Right lobe of liver (tissue), 6 donors: ENCODE results near the gene FAM237A. TPM values are rescaled to one million over a fixed set of nuclear protein-coding genes. Genes with fewer than 3 reads are reported as not detected.

Experiments
- ATAC-seq, 4 donors: fragments of 200-7000 bp; cut with Tn5 transposase; one replicate each; pipeline ENCODE4 v1.9.1; 2020; ENCODE audit warnings: mild to moderate bottlenecking in 4 of 4, moderate library complexity in 4 of 4
- DNase-seq, 3 donors: peaks; one replicate each; pipeline ENCODE4 v3.0.0-alpha.2; 2020
- H3K27ac ChIP-seq, 3 donors: fragments of 200-600 bp; one replicate each; pipeline ENCODE4 v1.8.0; 2022
- H3K27me3 ChIP-seq, 2 donors: fragments of 200-600 bp; one replicate each; pipeline ENCODE4 v1.8.0; 2022
- H3K36me3 ChIP-seq, 4 donors: fragments of 200-600 bp; sonication (generic) in 1 of 4; one replicate each; pipeline versions ENCODE4 v1.5.1 to v1.8.0; 2017 to 2022; ENCODE audit warnings: control low read depth in 1 of 4
- H3K4me1 ChIP-seq, 4 donors: fragments of 200-600 bp; sonication (generic) in 1 of 4; one replicate each; pipeline versions ENCODE4 v1.5.1 to v1.8.0; 2017 to 2022; ENCODE audit warnings: control low read depth in 1 of 4
- H3K4me3 ChIP-seq, 3 donors: fragments of 200-600 bp; one replicate each; pipeline ENCODE4 v1.8.0; 2022
- H3K9me3 ChIP-seq, 4 donors: fragments of 200-600 bp; sonication (generic) in 1 of 4; one replicate each; pipeline versions ENCODE4 v1.5.1 to v1.8.0; 2017 to 2022; ENCODE audit warnings: control low read depth in 1 of 4
- POLR2A ChIP-seq: fragments of 450-650 bp; IDR thresholded peaks from one replicate; pipeline ENCODE4 v1.6.1; 2017; ENCODE audit warnings: antibody characterized with exemption, mild to moderate bottlenecking
- WGBS: methylation state at CpG from one replicate; pipeline ENCODE4 v1.1.6; 2018; ENCODE audit warnings: low coverage, low lambda C conversion rate; ENCODE audit not compliant: insufficient coverage; ENCODE audit errors: missing lambda C conversion rate; 5-methylcytosine and 5-hydroxymethylcytosine counted together
- intact Hi-C, 2 donors: fragments of 100-400 bp; cut with DNase I; formaldehyde crosslinking; loops; one replicate each; pipeline versions ENCODE4 v1.11.2 to v1.14.1; 2022
- total RNA-seq, 6 experiments: library from RNA; depleted of rRNA in 2 of 6; stranded (reverse); fragments of >200 nt in 2 of 6; fragmentation: NEBNext Ultra II Directional in 3 of 6; extraction: Animal tissue kit (Norgen Biotek cat#: 25700) in 3 of 6; gene quantifications; one replicate each; pipeline versions ENCODE4 v1.1.0 to v1.2.4, GENCODE V29; 2016 to 2023
- TF ChIP-seq, protein P1 (sequence below), 4 donors: fragments of 200-600 bp in 3 of 4; fragments of 450-650 bp in 1 of 4; IDR thresholded peaks; one replicate each; pipeline versions ENCODE4 v1.5.1 to v1.8.0; 2016 to 2022; ENCODE audit warnings: antibody characterized with exemption in 4 of 4, mild to moderate bottlenecking in 2 of 4
- donor health status: DM: no; HTN: yes; CAD: no.
- donor health status: DM: no; HTN: no; CAD: no.
- donor health status: DM: no; HTN: no; CAD: no.
- donor health status: DM: no; HTN: yes; CAD: no.
- donor health status: DM: no; HTN: yes; CAD: no.

FAM237A gene
- total RNA-seq, 6 experiments from 2014 or later = not detected

DNA sequence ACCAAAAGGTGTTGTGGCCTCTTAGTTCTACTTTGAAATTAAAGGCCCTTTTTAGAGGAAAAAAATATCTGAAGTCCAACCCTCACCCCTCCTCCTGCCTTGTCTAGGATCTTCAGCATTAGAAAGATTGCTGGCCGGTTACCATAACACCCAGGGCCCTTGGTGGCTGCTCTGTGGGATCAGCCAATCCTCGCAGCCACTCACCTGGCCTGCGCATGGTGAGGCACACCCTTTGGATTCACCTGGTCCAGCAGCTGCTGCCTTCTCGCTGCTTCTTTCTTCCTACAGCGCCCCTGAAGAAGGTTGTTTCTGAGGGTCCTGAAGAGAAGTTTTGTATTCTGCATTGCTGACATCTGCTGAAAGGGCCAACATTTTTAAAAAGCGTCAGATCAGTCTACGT is 50.7 kb downstream of the FAM237A start:
- TF ChIP-seq POLR2A = no peak
- TF ChIP-seq, protein P1, sequence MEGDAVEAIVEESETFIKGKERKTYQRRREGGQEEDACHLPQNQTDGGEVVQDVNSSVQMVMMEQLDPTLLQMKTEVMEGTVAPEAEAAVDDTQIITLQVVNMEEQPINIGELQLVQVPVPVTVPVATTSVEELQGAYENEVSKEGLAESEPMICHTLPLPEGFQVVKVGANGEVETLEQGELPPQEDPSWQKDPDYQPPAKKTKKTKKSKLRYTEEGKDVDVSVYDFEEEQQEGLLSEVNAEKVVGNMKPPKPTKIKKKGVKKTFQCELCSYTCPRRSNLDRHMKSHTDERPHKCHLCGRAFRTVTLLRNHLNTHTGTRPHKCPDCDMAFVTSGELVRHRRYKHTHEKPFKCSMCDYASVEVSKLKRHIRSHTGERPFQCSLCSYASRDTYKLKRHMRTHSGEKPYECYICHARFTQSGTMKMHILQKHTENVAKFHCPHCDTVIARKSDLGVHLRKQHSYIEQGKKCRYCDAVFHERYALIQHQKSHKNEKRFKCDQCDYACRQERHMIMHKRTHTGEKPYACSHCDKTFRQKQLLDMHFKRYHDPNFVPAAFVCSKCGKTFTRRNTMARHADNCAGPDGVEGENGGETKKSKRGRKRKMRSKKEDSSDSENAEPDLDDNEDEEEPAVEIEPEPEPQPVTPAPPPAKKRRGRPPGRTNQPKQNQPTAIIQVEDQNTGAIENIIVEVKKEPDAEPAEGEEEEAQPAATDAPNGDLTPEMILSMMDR (IDR thresholded peaks at IDR 0.05) = no peak
- Histone ChIP-seq H3K4me3 (no peak overlapping the region), H3K36me3 (no peaks in the 10 kb centered on the region), H3K27ac (no peak overlapping the region), H3K4me1 (no peaks in the 10 kb centered on the region), H3K9me3 (no peaks in the 10 kb centered on the region), H3K27me3 (no peaks in the 10 kb centered on the region)
- WGBS = 44% methylated on average over 4 of the region's 7 CpGs
- DNase-seq (no peak), ATAC-seq (no peak)
- intact Hi-C loops = no loop called here

DNA sequence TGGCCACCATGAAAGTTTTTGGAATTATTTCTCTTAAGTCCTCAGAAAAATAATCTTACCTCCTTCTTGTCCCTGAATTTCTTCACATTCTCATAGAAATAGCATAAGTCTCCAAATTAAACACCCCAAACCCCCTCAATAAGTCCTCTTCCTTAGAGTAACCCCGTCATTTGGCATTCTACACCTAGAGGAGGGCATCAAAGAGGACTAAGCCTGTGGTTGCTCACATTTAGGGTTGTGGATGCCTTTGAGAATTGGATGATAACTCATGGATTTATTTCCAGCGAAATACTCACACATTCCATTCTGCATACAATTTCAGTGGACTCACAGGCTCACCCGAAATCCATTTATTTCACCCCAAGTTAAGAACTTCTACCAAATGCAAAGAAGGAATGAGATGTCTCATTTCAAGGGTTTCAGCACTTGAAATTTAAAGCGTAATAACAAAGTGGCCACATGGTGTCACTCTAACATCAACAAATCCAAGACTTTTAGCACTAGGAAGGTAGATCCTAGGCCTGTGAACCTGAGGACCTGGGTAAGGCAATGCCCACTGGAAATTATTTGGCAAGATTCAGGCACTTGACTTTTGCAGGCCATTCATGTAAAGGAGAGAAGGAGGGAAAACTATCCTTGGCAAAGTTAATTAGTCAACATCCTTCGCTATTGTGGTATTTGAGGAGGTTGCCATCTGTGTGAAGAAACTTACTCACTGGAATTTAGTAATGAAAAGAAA is 51.3 kb downstream of the FAM237A start:
- DNase-seq = no peak
- TF ChIP-seq, protein P1 (IDR thresholded peaks at IDR 0.05) = peak; percentile 55 to 72 (median 70)
- TF ChIP-seq POLR2A = no peak
- 28% methylated on average over 5 of the region's 5 CpGs for WGBS
- Histone ChIP-seq H3K4me3 (no peak overlapping the region), H3K9me3 (no peaks in the 10 kb centered on the region), H3K27me3 (no peaks in the 10 kb centered on the region), H3K27ac (no peak overlapping the region), H3K36me3 (no peaks in the 10 kb centered on the region), H3K4me1 (no peaks in the 10 kb centered on the region)
- intact Hi-C loops = no loop called here
- peak; percentile 80 to 88 (median 81) for ATAC-seq

DNA sequence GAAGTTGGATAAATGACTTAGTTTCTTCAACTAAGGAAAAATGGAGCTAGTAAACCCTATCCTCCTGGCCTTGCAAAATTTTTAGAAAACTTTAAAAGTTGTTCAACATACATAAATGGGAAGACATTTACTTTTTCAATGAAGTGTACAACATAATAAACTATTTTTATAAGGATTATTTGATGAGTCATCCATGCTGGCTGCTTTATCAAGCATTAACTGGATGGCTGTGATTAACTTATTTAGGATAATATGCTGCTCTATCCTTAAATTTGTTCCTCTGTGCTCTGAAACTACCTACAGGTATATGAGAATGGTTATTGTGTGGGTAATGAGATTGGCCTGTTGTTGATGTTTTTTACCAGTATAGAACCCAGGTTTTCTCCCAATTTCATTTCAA is 54.6 kb downstream of the FAM237A start:
- intact Hi-C loops = no loop called here
- DNase-seq = no peak
- no peak overlapping the region for H3K27ac ChIP-seq

DNA sequence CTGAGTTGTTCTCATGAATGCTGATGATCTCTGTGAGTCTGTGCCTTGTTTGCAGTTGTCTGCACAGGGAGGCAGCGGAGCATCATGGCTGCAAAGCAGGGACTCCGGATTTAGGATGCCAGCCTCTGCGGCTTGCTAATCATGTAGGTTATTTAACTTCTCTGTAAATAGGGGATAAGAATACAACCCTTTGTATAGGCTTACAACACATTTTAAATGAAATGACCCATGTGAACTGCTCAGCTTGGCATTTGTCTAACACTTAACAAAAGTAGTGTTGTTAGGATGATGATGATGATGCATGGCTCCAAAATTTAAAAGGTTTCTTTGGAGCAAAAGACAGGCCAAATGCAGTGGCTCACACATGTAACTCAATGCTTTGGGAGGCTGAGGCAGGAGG is 56.5 kb downstream of the FAM237A start:
- TF ChIP-seq, protein P1 (IDR thresholded peaks at IDR 0.05) = no peak
- TF ChIP-seq POLR2A = no peak
- no peaks in the 10 kb centered on the region for H3K4me1 ChIP-seq
- H3K27me3 ChIP-seq = no peaks in the 10 kb centered on the region
- DNase-seq (no peak), ATAC-seq (no peak)
- no peaks in the 10 kb centered on the region for H3K9me3 ChIP-seq
- no peak overlapping the region for H3K27ac ChIP-seq
- no peaks in the 10 kb centered on the region for H3K36me3 ChIP-seq
- no peak overlapping the region for H3K4me3 ChIP-seq
- intact Hi-C loops = no loop called here
- WGBS = 67% methylated on average over 3 of the region's 3 CpGs

More for the DNA sequence above, 54.6 kb downstream of the FAM237A start:
- TF ChIP-seq POLR2A = no peak
- TF ChIP-seq, protein P1 (IDR thresholded peaks at IDR 0.05) = no peak
- no peak overlapping the region for H3K4me3 ChIP-seq
- ATAC-seq = no peak
- H3K27me3 ChIP-seq = no peaks in the 10 kb centered on the region
- H3K4me1 ChIP-seq = no peaks in the 10 kb centered on the region
- no peaks in the 10 kb centered on the region for H3K36me3 ChIP-seq
- no peaks in the 10 kb centered on the region for H3K9me3 ChIP-seq

Other genes with a start within 250 kb of the FAM237A start
- under 1 TPM in 4 of 6 experiments, not detected in 2; under 0.01 to 0.26 (median 0.09) TPM for gene ADAM23, start 199.0 kb upstream of the FAM237A start, total RNA-seq
- not detected for gene DYTN, start 75.9 kb downstream of the FAM237A start, total RNA-seq
- under 1 TPM in 4 of 6 experiments, not detected in 2; 0.11 to 0.32 (median 0.18) TPM for gene MDH1B, start 122.8 kb downstream of the FAM237A start, total RNA-seq
- 10 to 100 TPM; 13.5 to 29.1 (median 16.9) TPM for gene FASTKD2, start 123.1 kb downstream of the FAM237A start, total RNA-seq